Left renal cortex interstitium (tissue), 4 donors: Measurements from ENCODE around the gene GOLGA6L10. TPM values are rescaled to one million over a fixed set of nuclear protein-coding genes. Genes with fewer than 3 reads are reported as not detected.
"Not testable (repeated sequence)": the region's sequence is repeated elsewhere in the genome, so short reads cannot be mapped to it uniquely, and the experiment has no call there.

Experiments used
- DNase-seq, 4 donors: peaks; one replicate each; pipeline ENCODE4 v3.0.0-alpha.2; 2013; ENCODE audit warnings: low read depth in 4 of 4, low spot score in 2 of 4, missing footprints in 1 of 4
- polyA plus RNA-seq, 4 donors: library from polyadenylated mRNA; unstranded; fragments of 120-200 nt; gene quantifications; one replicate each; pipeline ENCODE4 v1.2.1, GENCODE V29; 2013; ENCODE audit not compliant: insufficient read length in 4 of 4

The GOLGA6L10 gene
- polyA plus RNA-seq, 4 donors: 3.7 to 19.9 (median 9.2) TPM

GRCh38 chr15:82343851-82344250 is 5.4 kb downstream of the GOLGA6L10 start:
- DNase-seq: not testable (repeated sequence)

- not testable (repeated sequence) for DNase-seq
Observed at GRCh38 chr15:82342632-82343374, 6.5 kb downstream of the GOLGA6L10 start.

- DNase-seq: not testable (repeated sequence)
Observed at GRCh38 chr15:82338573-82338972, 10.7 kb downstream of the GOLGA6L10 start.

- not testable (repeated sequence) for DNase-seq
Observed at GRCh38 chr15:82338053-82338452, 11.2 kb downstream of the GOLGA6L10 start.

GRCh38 chr15:82337051-82337450 is 12.2 kb downstream of the GOLGA6L10 start:
- DNase-seq: not testable (repeated sequence)

GRCh38 chr15:82336180-82336647 is 13.1 kb downstream of the GOLGA6L10 start:
- not testable (repeated sequence) for DNase-seq

GRCh38 chr15:82335006-82335405 is 14.3 kb downstream of the GOLGA6L10 start:
- DNase-seq: not testable (repeated sequence)

GRCh38 chr15:82334554-82334932 is 14.7 kb downstream of the GOLGA6L10 start:
- DNase-seq: not testable (repeated sequence)

- not testable (repeated sequence) for DNase-seq
Observed at GRCh38 chr15:82333603-82334553, 15.4 kb downstream of the GOLGA6L10 start.

GRCh38 chr15:82332711-82333602 is 16.3 kb downstream of the GOLGA6L10 start:
- DNase-seq: not testable (repeated sequence)

GRCh38 chr15:82331576-82332304 is 17.5 kb downstream of the GOLGA6L10 start:
- DNase-seq: not testable (repeated sequence)

- not testable (repeated sequence) for DNase-seq
Observed at GRCh38 chr15:82330921-82331320, 18.4 kb downstream of the GOLGA6L10 start.

GRCh38 chr15:82329039-82329438 is 20.2 kb downstream of the GOLGA6L10 start:
- DNase-seq: not testable (repeated sequence)

GRCh38 chr15:82327372-82327771 is 21.9 kb downstream of the GOLGA6L10 start:
- DNase-seq: not testable (repeated sequence)

GRCh38 chr15:82326896-82327295 is 22.4 kb downstream of the GOLGA6L10 start:
- not testable (repeated sequence) for DNase-seq

- DNase-seq: not testable (repeated sequence)
Observed at GRCh38 chr15:82325646-82326045, 23.6 kb downstream of the GOLGA6L10 start.

- not testable (repeated sequence) for DNase-seq
Observed at GRCh38 chr15:82324831-82325230, 24.4 kb downstream of the GOLGA6L10 start.

GRCh38 chr15:82322488-82322887 is 26.8 kb downstream of the GOLGA6L10 start:
- DNase-seq: not testable (repeated sequence)

- DNase-seq: not testable (repeated sequence)
Observed at GRCh38 chr15:82320861-82321260, 28.4 kb downstream of the GOLGA6L10 start.
